Measurements from ENCODE around the gene THSD4. TPM values are rescaled to one million over a fixed set of nuclear protein-coding genes. Genes with fewer than 3 reads are reported as not detected.

THSD4 gene
- total RNA-seq, 1 experiment from 2014 or later = 65.4 TPM

GRCh38 chr15:71249986-71250385, 134.7 kb downstream of the THSD4 start:
- Histone ChIP-seq H3K27me3 (ENCODE audit: control insufficient read depth, insufficient read depth, low read length) (no peaks in the 10 kb centered on the region), H3K27ac (ENCODE audit: low read length) (no peak overlapping the region), H3K4me3 (ENCODE audit: low read depth in 2 of 2, low read length in 2 of 2) (no peak overlapping the region), H3K36me3 (ENCODE audit: control insufficient read depth, insufficient read depth, low read length) (no peaks in the 10 kb centered on the region), H3K9me3 (ENCODE audit: control insufficient read depth, insufficient read depth, low read depth, low read length) (no peaks in the 10 kb centered on the region), H3K4me1 (ENCODE audit: control insufficient read depth, insufficient read depth, low read length) (peaks cover 14% of the 10 kb centered on the region)
- in situ Hi-C loops (cut with HindIII; ENCODE audit: low pct_unique_long_range_greater_than_20kb, low sequenced_read_pairs) = no loop called here
- intact Hi-C loops (cut with micrococcal nuclease; ENCODE audit: unreplicated experiment) = no loop called here
- DNase-seq (ENCODE audit: low read depth, low spot score) = no peak
- CTCF ChIA-PET = no interaction called here
- BruUV-seq (replicated peaks) = no TSS peak
- ATAC-seq = no peak
- TF ChIP-seq POLR2AphosphoS5 (IDR thresholded peaks at IDR 0.05; ENCODE audit: low read depth, low read length) (no peak), SIN3A (IDR thresholded peaks at IDR 0.05; ENCODE audit: borderline replicate concordance, insufficient read depth, low read depth, low read length) (no peak), TCF7L2 (IDR thresholded peaks at IDR 0.05; ENCODE audit: low read depth, low read length) (no peak), CTCF (IDR thresholded peaks at IDR 0.05) (no peak), REST (IDR thresholded peaks at IDR 0.05; ENCODE audit: insufficient read depth in 1 of 2, low read depth in 2 of 2, low read length in 1 of 2) (no peak)
- POLR2A ChIA-PET = no interaction called here

GRCh38 chr15:71250936-71251583, 135.8 kb downstream of the THSD4 start:
- CTCF ChIA-PET = no interaction called here
- in situ Hi-C loops (cut with HindIII; ENCODE audit: low pct_unique_long_range_greater_than_20kb, low sequenced_read_pairs) (no loop called here), intact Hi-C loops (cut with micrococcal nuclease; ENCODE audit: unreplicated experiment) (no loop called here)
- ATAC-seq (no peak), DNase-seq (ENCODE audit: low read depth, low spot score) (no peak)
- Histone ChIP-seq H3K4me3 (ENCODE audit: low read depth in 2 of 2, low read length in 2 of 2) (no peak overlapping the region), H3K9me3 (ENCODE audit: control insufficient read depth, insufficient read depth, low read depth, low read length) (no peaks in the 10 kb centered on the region), H3K4me1 (ENCODE audit: control insufficient read depth, insufficient read depth, low read length) (peaks cover 14% of the 10 kb centered on the region), H3K27ac (ENCODE audit: low read length) (0 out of 2 replicates have a peak overlapping the region, but pooled peaks have one; percentile 30), H3K27me3 (ENCODE audit: control insufficient read depth, insufficient read depth, low read length) (no peaks in the 10 kb centered on the region), H3K36me3 (ENCODE audit: control insufficient read depth, insufficient read depth, low read length) (no peaks in the 10 kb centered on the region)
- POLR2A ChIA-PET = no interaction called here
- TF ChIP-seq CTCF (IDR thresholded peaks at IDR 0.05) = no peak
- TF ChIP-seq REST (IDR thresholded peaks at IDR 0.05; ENCODE audit: insufficient read depth in 1 of 2, low read depth in 2 of 2, low read length in 1 of 2) = no peak
- TF ChIP-seq SIN3A (IDR thresholded peaks at IDR 0.05; ENCODE audit: borderline replicate concordance, insufficient read depth, low read depth, low read length) = no peak
- TF ChIP-seq POLR2AphosphoS5 (IDR thresholded peaks at IDR 0.05; ENCODE audit: low read depth, low read length) = no peak
- TF ChIP-seq TCF7L2 (IDR thresholded peaks at IDR 0.05; ENCODE audit: low read depth, low read length) = no peak
- no TSS peak for BruUV-seq (replicated peaks)
